ENCODE measurements around the gene KANSL1L.
A peak's percentile ranks its signal among the peaks of the same experiment; 100 is the strongest.

KANSL1L gene

GRCh38 chr2:210170446-210171303, 534 bp downstream of the KANSL1L start:
- TF ChIP-seq, protein P1, sequence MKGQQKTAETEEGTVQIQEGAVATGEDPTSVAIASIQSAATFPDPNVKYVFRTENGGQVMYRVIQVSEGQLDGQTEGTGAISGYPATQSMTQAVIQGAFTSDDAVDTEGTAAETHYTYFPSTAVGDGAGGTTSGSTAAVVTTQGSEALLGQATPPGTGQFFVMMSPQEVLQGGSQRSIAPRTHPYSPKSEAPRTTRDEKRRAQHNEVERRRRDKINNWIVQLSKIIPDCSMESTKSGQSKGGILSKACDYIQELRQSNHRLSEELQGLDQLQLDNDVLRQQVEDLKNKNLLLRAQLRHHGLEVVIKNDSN (IDR thresholded peaks at IDR 0.05): peak; percentile 97
- TF ChIP-seq CEBPB (IDR thresholded peaks at IDR 0.05) (peak; percentile 36; the same call in 1 of the 2 replicates), TEAD4 (IDR thresholded peaks at IDR 0.05) (peak; percentile 82), RAD21 (IDR thresholded peaks at IDR 0.05; ENCODE audit: low read depth) (no peak), ZBTB7A (IDR thresholded peaks at IDR 0.05; ENCODE audit: low read depth) (peak; percentile 76), EGR1 (IDR thresholded peaks at IDR 0.05) (no peak), NFIC (IDR thresholded peaks at IDR 0.05) (0 out of 2 replicates have a peak, but pooled peaks have one; percentile 3), TAF1 (IDR thresholded peaks at IDR 0.05; ENCODE audit: low read depth) (peak; percentile 31; the same call in 1 of the 2 replicates)

DNA sequence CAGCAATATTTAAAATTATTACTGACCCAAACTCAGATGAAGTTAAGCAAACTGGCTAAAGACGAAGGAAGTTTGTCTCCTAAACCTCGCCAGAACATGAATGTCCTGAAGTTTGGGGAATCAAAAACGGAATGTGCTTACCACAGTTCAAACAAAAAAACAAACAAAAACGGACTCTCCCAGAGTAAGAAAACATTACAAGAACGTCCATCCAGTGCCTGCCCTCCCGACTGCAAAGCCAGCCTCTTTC, 1.1 kb downstream of the KANSL1L start:
- TF ChIP-seq TCF12 (IDR thresholded peaks at IDR 0.05; ENCODE audit: low read depth): no peak
- 0 out of 2 replicates have a peak, but pooled peaks have one; percentile 21 for TF ChIP-seq EP300 (IDR thresholded peaks at IDR 0.05; ENCODE audit: borderline replicate concordance)

GRCh38 chr2:210169516-210170195, 1.6 kb downstream of the KANSL1L start:
- TF ChIP-seq YY1 (IDR thresholded peaks at IDR 0.05; ENCODE audit: low read depth): no peak
- TF ChIP-seq EP300 (IDR thresholded peaks at IDR 0.05; ENCODE audit: borderline replicate concordance): no peak
- no peak for TF ChIP-seq REST (IDR thresholded peaks at IDR 0.05; ENCODE audit: low read depth)
- TF ChIP-seq EGR1 (IDR thresholded peaks at IDR 0.05): no peak
- TF ChIP-seq, protein P1 (IDR thresholded peaks at IDR 0.05): no peak
- no peak for TF ChIP-seq CEBPB (IDR thresholded peaks at IDR 0.05)
- no peak for TF ChIP-seq TCF12 (IDR thresholded peaks at IDR 0.05; ENCODE audit: low read depth)
- no peak for TF ChIP-seq FOXM1 (IDR thresholded peaks at IDR 0.05; ENCODE audit: borderline replicate concordance, low read depth)
- TF ChIP-seq TAF1 (IDR thresholded peaks at IDR 0.05; ENCODE audit: low read depth): no peak
- no peak for TF ChIP-seq NFIC (IDR thresholded peaks at IDR 0.05)
- no peak for TF ChIP-seq ZBTB7A (IDR thresholded peaks at IDR 0.05; ENCODE audit: low read depth)

DNA sequence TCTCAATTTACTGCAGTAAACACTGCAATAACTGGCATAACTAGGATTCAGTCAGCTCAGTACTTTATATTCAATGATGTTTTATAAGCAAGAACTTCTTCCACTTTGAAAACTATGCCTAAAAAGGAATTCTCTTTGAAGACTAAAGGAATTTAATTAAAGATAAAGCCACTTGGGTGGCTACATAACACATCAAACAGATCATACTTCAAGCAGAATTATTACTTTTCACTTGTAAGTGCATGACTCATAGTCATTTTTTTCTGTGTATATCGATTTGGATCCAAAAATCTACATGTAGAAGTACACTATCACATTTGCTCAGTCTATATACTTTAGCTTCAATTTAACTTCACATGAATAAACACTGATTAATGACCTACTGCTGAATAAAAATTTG, 4.0 kb downstream of the KANSL1L start:
- TF ChIP-seq RAD21 (IDR thresholded peaks at IDR 0.05; ENCODE audit: low read depth) (no peak), REST (IDR thresholded peaks at IDR 0.05; ENCODE audit: low read depth) (no peak), TCF12 (IDR thresholded peaks at IDR 0.05; ENCODE audit: low read depth) (no peak), FOXM1 (IDR thresholded peaks at IDR 0.05; ENCODE audit: borderline replicate concordance, low read depth) (no peak), TAF1 (IDR thresholded peaks at IDR 0.05; ENCODE audit: low read depth) (no peak), YY1 (IDR thresholded peaks at IDR 0.05; ENCODE audit: low read depth) (no peak), EP300 (IDR thresholded peaks at IDR 0.05; ENCODE audit: borderline replicate concordance) (no peak), CREB1 (IDR thresholded peaks at IDR 0.05; ENCODE audit: low read depth) (no peak), TEAD4 (IDR thresholded peaks at IDR 0.05) (no peak), CEBPB (IDR thresholded peaks at IDR 0.05) (no peak)

DNA sequence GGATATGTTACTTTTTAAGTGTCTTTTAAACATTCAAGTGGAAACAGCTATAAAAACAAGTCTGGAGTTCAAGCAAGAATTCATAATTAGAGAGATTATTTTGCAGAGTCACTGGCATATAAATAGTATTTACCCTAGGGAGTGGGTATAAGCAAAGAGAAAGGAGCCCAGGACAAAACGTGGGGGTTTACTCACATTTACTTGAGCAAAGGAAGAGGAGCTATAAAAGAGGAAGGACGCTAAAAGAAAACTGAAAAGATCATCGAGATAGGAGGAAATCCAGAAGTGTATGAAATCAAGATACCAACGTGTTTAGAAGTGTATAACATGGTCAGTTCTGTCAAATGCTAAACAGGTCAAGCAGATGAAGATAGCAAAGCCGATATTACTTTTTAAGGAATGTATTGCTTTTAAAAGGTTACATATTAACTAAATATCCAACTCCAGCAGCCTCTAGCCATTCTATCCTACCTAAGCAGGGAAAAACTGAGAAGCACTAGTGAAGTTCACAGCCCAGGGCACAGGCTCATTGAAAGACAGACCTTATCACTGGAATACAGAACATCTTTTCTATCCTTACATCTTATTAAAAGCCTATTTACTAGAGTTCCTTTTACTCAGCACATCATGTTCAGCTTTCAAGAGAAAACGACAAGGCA, 8.6 kb downstream of the KANSL1L start:
- TF ChIP-seq, protein P2, sequence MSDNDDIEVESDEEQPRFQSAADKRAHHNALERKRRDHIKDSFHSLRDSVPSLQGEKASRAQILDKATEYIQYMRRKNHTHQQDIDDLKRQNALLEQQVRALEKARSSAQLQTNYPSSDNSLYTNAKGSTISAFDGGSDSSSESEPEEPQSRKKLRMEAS (IDR thresholded peaks at IDR 0.05): no peak
- TF ChIP-seq YY1 (IDR thresholded peaks at IDR 0.05; ENCODE audit: low read depth): no peak

- TF ChIP-seq CEBPB (IDR thresholded peaks at IDR 0.05): no peak
- TF ChIP-seq EGR1 (IDR thresholded peaks at IDR 0.05): no peak
- TF ChIP-seq, protein P1 (IDR thresholded peaks at IDR 0.05): no peak
- no peak for TF ChIP-seq TAF1 (IDR thresholded peaks at IDR 0.05; ENCODE audit: low read depth)
- no peak for TF ChIP-seq FOXM1 (IDR thresholded peaks at IDR 0.05; ENCODE audit: borderline replicate concordance, low read depth)
- TF ChIP-seq, protein P2 (IDR thresholded peaks at IDR 0.05): no peak
- no peak for TF ChIP-seq TEAD4 (IDR thresholded peaks at IDR 0.05)
- no peak for TF ChIP-seq NFIC (IDR thresholded peaks at IDR 0.05)
- no peak for TF ChIP-seq ZBTB7A (IDR thresholded peaks at IDR 0.05; ENCODE audit: low read depth)
- no peak for TF ChIP-seq TCF12 (IDR thresholded peaks at IDR 0.05; ENCODE audit: low read depth)
- TF ChIP-seq REST (IDR thresholded peaks at IDR 0.05; ENCODE audit: low read depth): no peak
- TF ChIP-seq EP300 (IDR thresholded peaks at IDR 0.05; ENCODE audit: borderline replicate concordance): no peak
- no peak for TF ChIP-seq YY1 (IDR thresholded peaks at IDR 0.05; ENCODE audit: low read depth)
- TF ChIP-seq RAD21 (IDR thresholded peaks at IDR 0.05; ENCODE audit: low read depth): no peak
- TF ChIP-seq CREB1 (IDR thresholded peaks at IDR 0.05; ENCODE audit: low read depth): no peak
Measured at GRCh38 chr2:210159059-210159458, 12.2 kb downstream of the KANSL1L start.
